Fibroblast of lung (primary cell): ENCODE measurements around the gene CCNI.

Source experiments
- CTCF ChIP-seq, 2 donors: IDR thresholded peaks in 1 of 2; conservative IDR thresholded peaks in 1 of 2; 1 replicate in 1 of 2; 2 replicates in 1 of 2; pipeline ENCODE4 v1.5.1; 2011 to 2012; ENCODE audit warnings: low read length in 2 of 2, control low read depth in 1 of 2, inconsistent platforms in 1 of 2, low read depth in 1 of 2, mild to moderate bottlenecking in 1 of 2
- EZH2 ChIP-seq: IDR thresholded peaks from 2 replicates; pipeline ENCODE4 v1.5.1; 2012; ENCODE audit warnings: low read length, control low read depth, mild to moderate bottlenecking; ENCODE audit errors: missing control alignments

DNA sequence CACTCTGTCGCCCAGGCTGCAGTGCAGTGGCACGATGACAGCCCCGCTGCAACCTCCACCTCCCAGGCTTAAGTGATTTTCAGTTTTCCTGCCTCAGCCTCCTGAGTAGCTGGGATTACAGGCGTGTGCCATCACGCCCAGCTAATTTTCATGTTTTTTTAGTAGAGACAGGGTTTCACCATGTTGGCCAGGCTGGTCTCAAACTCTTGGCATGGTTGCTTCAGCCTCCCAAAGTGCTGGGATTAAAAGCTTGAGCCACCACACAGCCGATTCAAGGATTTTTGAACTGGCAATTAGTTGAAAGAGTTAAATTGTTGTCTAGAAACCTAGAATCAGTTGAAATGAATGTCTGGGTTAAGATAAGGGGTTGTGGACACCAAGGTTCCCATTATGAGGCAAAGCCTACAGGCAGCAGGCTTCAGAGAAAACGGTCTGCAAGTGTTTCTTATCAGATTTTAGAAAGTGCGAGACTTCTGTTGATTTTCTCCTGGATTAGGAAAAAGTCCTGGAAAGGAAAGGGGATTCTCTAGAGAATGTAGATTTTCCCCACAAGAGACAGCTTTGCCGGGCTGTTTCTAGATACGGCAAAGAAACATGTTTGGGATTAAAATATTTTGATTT lies 8.3 kb upstream of the CCNI start:
- TF ChIP-seq CTCF (conservative IDR thresholded peaks at IDR 0.05 in 1 of 2, IDR thresholded peaks at IDR 0.05 in 1 of 2; ENCODE audit: low read depth in 1 of 2, low read length in 2 of 2) (no peak), EZH2 (no peak)
